Heart left ventricle (tissue), 16 donors: ENCODE results near the gene BRSK1. TPM values are rescaled to one million over a fixed set of nuclear protein-coding genes. Genes with fewer than 3 reads are reported as not detected.

Experiments
- ATAC-seq, 4 donors: fragments of 200-7000 bp; cut with Tn5 transposase; one replicate each; pipeline ENCODE4 v1.9.1; 2020 to 2022; ENCODE audit warnings: moderate library complexity in 4 of 4, mild to moderate bottlenecking in 3 of 4, moderate number of reproducible peaks in 1 of 4
- DNase-seq, 5 donors: peaks; one replicate each; pipeline ENCODE4 v3.0.0-alpha.2; 2020
- H3K27ac ChIP-seq, 12 donors: fragments of 200-600 bp; sonication (generic) in 4 of 12; one replicate each; pipeline versions ENCODE4 v1.5.0 to v1.8.0; 2016 to 2022; ENCODE audit warnings: mild to moderate bottlenecking in 2 of 12
- H3K27me3 ChIP-seq, 9 donors: fragments of 200-600 bp; sonication (generic) in 2 of 9; one replicate each; pipeline versions ENCODE4 v1.5.1 to v1.8.0; 2016 to 2022; ENCODE audit warnings: mild to moderate bottlenecking in 3 of 9
- H3K36me3 ChIP-seq, 9 donors: fragments of 200-600 bp; sonication (generic) in 2 of 9; one replicate each; pipeline versions ENCODE4 v1.5.0 to v1.8.0; 2018 to 2022; ENCODE audit warnings: mild to moderate bottlenecking in 2 of 9
- H3K4me1 ChIP-seq, 12 donors: fragments of 200-600 bp; sonication (generic) in 4 of 12; one replicate each; pipeline versions ENCODE4 v1.5.0 to v1.8.0; 2016 to 2022; ENCODE audit warnings: mild to moderate bottlenecking in 3 of 12
- H3K4me3 ChIP-seq, 12 donors: fragments of 200-600 bp; sonication (generic) in 4 of 12; one replicate each; pipeline versions ENCODE4 v1.5.0 to v1.8.0; 2017 to 2022; ENCODE audit warnings: mild to moderate bottlenecking in 9 of 12, moderate library complexity in 4 of 12
- H3K9me3 ChIP-seq, 12 donors: fragments of 200-600 bp; sonication (generic) in 4 of 12; one replicate each; pipeline versions ENCODE4 v1.5.0 to v1.8.0; 2016 to 2022; ENCODE audit warnings: mild to moderate bottlenecking in 1 of 12
- CTCF ChIP-seq, 12 donors: fragments of 200-600 bp; sonication (generic) in 4 of 12; IDR thresholded peaks; one replicate each; pipeline versions ENCODE4 v1.5.0 to v1.8.0; 2018 to 2022; ENCODE audit warnings: antibody characterized with exemption in 12 of 12, mild to moderate bottlenecking in 5 of 12
- POLR2A ChIP-seq, 2 donors: fragments of 450-650 bp; IDR thresholded peaks; one replicate each; pipeline ENCODE4 v1.6.1; 2017; ENCODE audit warnings: antibody characterized with exemption in 2 of 2, mild to moderate bottlenecking in 2 of 2, moderate library complexity in 2 of 2
- WGBS, 4 donors: extraction: QIAGEN DNeasy Blood & Tissue Kit in 2 of 4; methylation state at CpG; one replicate each; pipeline versions ENCODE4 v1.1.5 to v1.1.7; 2013 to 2018; 5-methylcytosine and 5-hydroxymethylcytosine counted together
- intact Hi-C, 10 donors: fragments of 100-400 bp; cut with DNase I; formaldehyde crosslinking; loops; one replicate each; pipeline versions ENCODE4 v1.11.1 to v1.14.2; 2022
- polyA plus RNA-seq, 2 donors: library from polyadenylated mRNA; stranded (reverse); fragments of 200-250 nt; gene quantifications; one replicate each; pipeline ENCODE4 v1.2.3, GENCODE V29; 2013
- total RNA-seq, 9 donors: library from RNA; depleted of rRNA in 2 of 9; stranded (reverse); fragments of >200 nt in 2 of 9; fragmentation: NEBNext Ultra II Directional in 3 of 9; extraction: Animal tissue kit (Norgen Biotek cat#: 25700) in 3 of 9; gene quantifications; one replicate each; pipeline versions ENCODE4 v1.1.0 to v1.2.4, GENCODE V29; 2016 to 2023
- donor health status: ischemic (EF 13 %, LVEDD 7.1; RV severe dilation, severe dysfunction).
- donor health status: healthy with polysubstance abuse.
- donor health status: DM: no; HTN: yes; CAD: no.
- donor health status: DM: no; HTN: no; CAD: no.
- donor health status: ischemic (EF 25% LVEDD 6.9; RV normal size, moderate dysfunction).
- donor health status: ischemic (EF 25% LVEDD 5.7; RV mildly dilated, moderate dysfunction).
- donor health status: healthy.
- donor health status: DM: yes; HTN: yes; CAD: no.
- donor health status: ischemic (EF 35%, LVEDD 5.7; RV mildly dilated, moderate dysfunction).
- donor health status: nonischemic (EF 11% LVEDD 7.7; RV severe dilation, severe dysfunction).
- donor health status: DM: yes; HTN: yes; CAD: no.
- donor health status: PGD.
- donor health status: ischemic (EF 29% LVEDD 5.4; RV normal size, mild dysfunction).
- donor health status: nonischemic (EF 23%, LVEDD 6.1; RV moderate dilation, normal function).

BRSK1 gene
- total and polyA plus RNA-seq, 11 donors, result 1.6 to 7.4 (median 2.1) TPM

- Histone ChIP-seq H3K4me3 (no peak overlapping the region), H3K9me3 (no peaks in the 10 kb centered on the region), H3K36me3 (no peaks in the 10 kb centered on the region), H3K27ac (no peak overlapping the region), H3K27me3 (peaks cover 10 to 69% (median 46%) of the 10 kb centered on the region in 9 donors), H3K4me1 (peaks cover 0 to 19% (median 14%) of the 10 kb centered on the region in 12 donors)
- TF ChIP-seq POLR2A (IDR thresholded peaks at IDR 0.05) (no peak), CTCF (IDR thresholded peaks at IDR 0.05) (no peak)
- no peak for DNase-seq
- 32 to 45% (median 36%) methylated on average over 12 to 13 of the region's 13 CpGs for WGBS, 4 donors
- no peak for ATAC-seq
- intact Hi-C loops, result no loop called here
Observed at GRCh38 chr19:55355213-55355821, 71.5 kb downstream of the BRSK1 start.

GRCh38 chr19:55358493-55358892 lies 74.7 kb downstream of the BRSK1 start:
- 85 to 88% (median 88%) methylated on average over 11 to 19 of the region's 19 CpGs for WGBS, 4 donors
- intact Hi-C loops, result no loop called here
- TF ChIP-seq CTCF (IDR thresholded peaks at IDR 0.05) (no peak), POLR2A (IDR thresholded peaks at IDR 0.05) (no peak)
- Histone ChIP-seq H3K4me3 (no peak overlapping the region), H3K27ac (no peak overlapping the region), H3K9me3 (no peaks in the 10 kb centered on the region), H3K4me1 (peaks cover 0 to 14% (median 10%) of the 10 kb centered on the region in 12 donors), H3K36me3 (no peaks in the 10 kb centered on the region), H3K27me3 (peaks cover 7 to 38% (median 21%) of the 10 kb centered on the region in 9 donors)
- ATAC-seq, result no peak
- DNase-seq, result no peak

- 57 to 72% (median 61%) methylated on average over 31 to 32 of the region's 32 CpGs for WGBS, 4 donors
- H3K27me3 ChIP-seq, result peaks cover 1 to 30% (median 14%) of the 10 kb centered on the region in 9 donors
Observed at GRCh38 chr19:55358943-55359908, 75.4 kb downstream of the BRSK1 start.

More at GRCh38 chr19:55358943-55359908, 75.4 kb downstream of the BRSK1 start:
- no peaks in the 10 kb centered on the region for H3K9me3 ChIP-seq
- no peak overlapping the region for H3K4me3 ChIP-seq
- H3K36me3 ChIP-seq, result no peaks in the 10 kb centered on the region
- H3K27ac ChIP-seq, result no peak overlapping the region
- H3K4me1 ChIP-seq, result peaks cover 0 to 7% (median 4%) of the 10 kb centered on the region in 12 donors
- intact Hi-C loops, result no loop called here
- DNase-seq (no peak), ATAC-seq (no peak)
- TF ChIP-seq POLR2A (IDR thresholded peaks at IDR 0.05), result no peak
- TF ChIP-seq CTCF (IDR thresholded peaks at IDR 0.05), result no peak
